Keratinocyte (primary cell): Measurements from ENCODE around the gene BTNL8. TPM values are rescaled to one million over a fixed set of nuclear protein-coding genes. Genes with fewer than 3 reads are reported as not detected.

Source experiments
- DNase-seq: peaks from one replicate; pipeline ENCODE4 v3.0.0-alpha.2; 2011; ENCODE audit warnings: low read depth, missing footprints, low spot score
- FAIRE-seq: peaks from 2 replicates; lab custom pipeline; 2011; peaks lifted over from hg19 to GRCh38; lab: Jason Lieb, UNC
- H2AFZ ChIP-seq: 2 replicates; pipeline ENCODE4 v1.6.0; 2012; ENCODE audit warnings: low read length, control low read depth, inconsistent platforms; ENCODE audit not compliant: control insufficient read depth
- H3K27ac ChIP-seq: 2 replicates; pipeline ENCODE4 v1.5.1; 2011; ENCODE audit warnings: low read length; ENCODE audit not compliant: control insufficient read depth, insufficient read depth
- H3K27me3 ChIP-seq: 3 replicates; pipeline ENCODE4 v1.6.0; 2011; ENCODE audit warnings: low read length; ENCODE audit not compliant: control insufficient read depth, insufficient read depth; ENCODE audit errors: extremely low read depth
- H3K36me3 ChIP-seq, 2 experiments: 2 replicates in 1 of 2; 3 replicates in 1 of 2; pipeline ENCODE4 v1.5.1; 2011; ENCODE audit warnings: low read length in 2 of 2, mild to moderate bottlenecking in 1 of 2; ENCODE audit not compliant: control insufficient read depth in 2 of 2, insufficient read depth in 2 of 2; ENCODE audit errors: extremely low read depth in 1 of 2
- H3K4me1 ChIP-seq: 3 replicates; pipeline ENCODE4 v1.5.1; 2011; ENCODE audit warnings: low read length; ENCODE audit not compliant: control insufficient read depth, insufficient read depth; ENCODE audit errors: extremely low read depth
- H3K4me2 ChIP-seq: 3 replicates; pipeline ENCODE4 v1.6.0; 2011; ENCODE audit warnings: low read depth, low read length; ENCODE audit not compliant: control insufficient read depth, insufficient read depth; ENCODE audit errors: extremely low read depth
- H3K4me3 ChIP-seq, 3 experiments: fragments of 200-600 bp in 1 of 3; sonication (generic) in 1 of 3; 2 replicates in 2 of 3; 3 replicates in 1 of 3; pipeline ENCODE4 v1.5.1; 2011 to 2016; ENCODE audit warnings: low read length in 3 of 3, mild to moderate bottlenecking in 3 of 3, control low read depth in 2 of 3, inconsistent platforms in 1 of 3, low read depth in 1 of 3, mixed read lengths in 1 of 3, mixed run types in 1 of 3, moderate library complexity in 1 of 3; ENCODE audit not compliant: control insufficient read depth in 2 of 3, insufficient read depth in 2 of 3; ENCODE audit errors: extremely low read depth in 1 of 3
- H3K79me2 ChIP-seq: 2 replicates; pipeline ENCODE4 v1.6.0; 2012; ENCODE audit warnings: low read length; ENCODE audit not compliant: control insufficient read depth, insufficient read depth
- H3K9ac ChIP-seq: 3 replicates; pipeline ENCODE4 v1.6.0; 2011; ENCODE audit warnings: low read length; ENCODE audit not compliant: control insufficient read depth, insufficient read depth; ENCODE audit errors: extremely low read depth
- H3K9me1 ChIP-seq: 3 replicates; pipeline ENCODE4 v1.6.0; 2011; ENCODE audit warnings: low read length; ENCODE audit not compliant: control insufficient read depth, insufficient read depth; ENCODE audit errors: extremely low read depth
- H3K9me3 ChIP-seq: 2 replicates; pipeline ENCODE4 v1.5.1; 2012; ENCODE audit warnings: low read depth, low read length; ENCODE audit not compliant: control insufficient read depth
- H4K20me1 ChIP-seq: 3 replicates; pipeline ENCODE4 v1.6.0; 2011; ENCODE audit warnings: low read length; ENCODE audit not compliant: control insufficient read depth, insufficient read depth; ENCODE audit errors: extremely low read depth
- CTCF ChIP-seq, 3 experiments: IDR thresholded peaks in 1 of 3; conservative IDR thresholded peaks in 1 of 3; optimal IDR thresholded peaks in 1 of 3; 2 replicates in 2 of 3; 3 replicates in 1 of 3; pipeline versions ENCODE3 to v1.5.1; 2011; ENCODE audit warnings: low read length in 3 of 3, mild to moderate bottlenecking in 3 of 3, moderate library complexity in 2 of 3, control low read depth in 1 of 3, inconsistent platforms in 1 of 3; ENCODE audit not compliant: insufficient read depth in 2 of 3; ENCODE audit errors: extremely low read depth in 1 of 3
- EZH2 ChIP-seq: IDR thresholded peaks from one replicate; pipeline ENCODE4 v1.6.1; 2012; ENCODE audit warnings: inconsistent platforms, mild to moderate bottlenecking, low read length, moderate library complexity
- dilution Hi-C: fragments of 300-500 bp; cut with MboI; formaldehyde crosslinking; loops from one replicate; pipeline ENCODE4 v1.7.0; 2020; ENCODE audit warnings: low sequenced_read_pairs; ENCODE audit not compliant: extremely low pct_ligation_motif_present
- polyA plus RNA-seq, 5 experiments: library from polyadenylated mRNA; depleted of rRNA in 3 of 5; stranded (reverse) in 3 of 5; stranded (forward) in 1 of 5; unstranded in 1 of 5; fragments of >200 nt; gene quantifications; 1 replicate in 1 of 5; 2 replicates in 3 of 5; 3 replicates in 1 of 5; pipeline versions ENCODE4 v1.2.1 to v1.2.3, GENCODE V29; 2011 to 2012; ENCODE audit warnings: missing spikeins in 2 of 5, low read depth in 1 of 5, low replicate concordance in 1 of 5

BTNL8 gene
- polyA plus RNA-seq, 1 donor (not counting 4 experiments of a cell fraction or from before 2014, with no cell fraction given) = not detected

GRCh38 chr5:180974612-180975315 is 75.8 kb downstream of the BTNL8 start:
- H3K79me2 ChIP-seq = no peaks in the 10 kb centered on the region
- H3K9ac ChIP-seq = no peak overlapping the region
- H3K9me1 ChIP-seq = no peaks in the 10 kb centered on the region
- H3K4me2 ChIP-seq = no peak overlapping the region
- dilution Hi-C loops = no loop called here
- no peaks in the 10 kb centered on the region for H4K20me1 ChIP-seq
- no peaks in the 10 kb centered on the region for H3K27me3 ChIP-seq
- H3K27ac ChIP-seq = no peak overlapping the region
- DNase-seq (no peak), FAIRE-seq (no peak)
- TF ChIP-seq CTCF (optimal IDR thresholded peaks at IDR 0.05 in 1 of 3, IDR thresholded peaks at IDR 0.05 in 1 of 3, conservative IDR thresholded peaks at IDR 0.05 in 1 of 3; ENCODE audit: extremely low read depth in 1 of 3, insufficient read depth in 2 of 3, low read length in 3 of 3) (no peak), EZH2 (no peak)
- H2AFZ ChIP-seq = no peak overlapping the region
- no peaks in the 10 kb centered on the region for H3K9me3 ChIP-seq
- H3K36me3 ChIP-seq = no peaks in the 10 kb centered on the region
- H3K4me1 ChIP-seq = no peaks in the 10 kb centered on the region
- no peak overlapping the region for H3K4me3 ChIP-seq

- H3K9me1 ChIP-seq = no peaks in the 10 kb centered on the region
- H3K9me3 ChIP-seq = no peaks in the 10 kb centered on the region
- DNase-seq = no peak
- no peak for FAIRE-seq
- dilution Hi-C loops = no loop called here
- H3K4me1 ChIP-seq = no peaks in the 10 kb centered on the region
- H3K27me3 ChIP-seq = no peaks in the 10 kb centered on the region
- no peak overlapping the region for H3K27ac ChIP-seq
- H3K4me3 ChIP-seq = no peak overlapping the region
- TF ChIP-seq EZH2 = no peak
- TF ChIP-seq CTCF (optimal IDR thresholded peaks at IDR 0.05 in 1 of 3, IDR thresholded peaks at IDR 0.05 in 1 of 3, conservative IDR thresholded peaks at IDR 0.05 in 1 of 3; ENCODE audit: extremely low read depth in 1 of 3, insufficient read depth in 2 of 3, low read length in 3 of 3) = no peak
- H4K20me1 ChIP-seq = no peaks in the 10 kb centered on the region
- no peaks in the 10 kb centered on the region for H3K79me2 ChIP-seq
- H3K9ac ChIP-seq = no peak overlapping the region
- no peaks in the 10 kb centered on the region for H3K36me3 ChIP-seq
- H2AFZ ChIP-seq = no peak overlapping the region
- H3K4me2 ChIP-seq = no peak overlapping the region
Observed at GRCh38 chr5:180975338-180975737, 76.4 kb downstream of the BTNL8 start.
